PC-3 (cell line): ENCODE results near the gene UGT1A7.

Experiments
- CTCF ChIP-seq: fragments of 300-600 bp; sonication (generic); conservative IDR thresholded peaks from 2 replicates; pipeline ENCODE4 v1.5.1; 2017; ENCODE audit warnings: antibody characterized with exemption, low read depth, mild to moderate bottlenecking, low read length
- EZH2 ChIP-seq: fragments of 300-600 bp; sonication (generic); IDR thresholded peaks from one replicate; pipeline ENCODE4 v1.6.1; 2017; ENCODE audit warnings: antibody characterized with exemption, mild to moderate bottlenecking, low read length; ENCODE audit not compliant: unreplicated experiment
- EZH2phosphoT487 ChIP-seq: fragments of 300-600 bp; sonication (generic); IDR thresholded peaks from 2 replicates; pipeline ENCODE4 v1.6.1; 2018; ENCODE audit warnings: mild to moderate bottlenecking, antibody characterized with exemption, low read length, borderline replicate concordance

GRCh38 chr2:233658610-233659009 lies 23.1 kb upstream of the UGT1A7 start:
- TF ChIP-seq EZH2phosphoT487 = no peak
- no peak for TF ChIP-seq CTCF
- no peak for TF ChIP-seq EZH2
